Occipital lobe (tissue), 2 donors: ENCODE data around the gene CST2. TPM values are rescaled to one million over a fixed set of nuclear protein-coding genes. Genes with fewer than 3 reads are reported as not detected.
"Not testable (repeated sequence)": the region's sequence is repeated elsewhere in the genome, so short reads cannot be mapped to it uniquely, and the experiment has no call there.

Experiments used
- DNase-seq: peaks from one replicate; lab custom pipeline; 2025; lab: John Stamatoyannopoulos, UW
- total RNA-seq: library from RNA; depleted of rRNA; stranded (reverse); fragments of >200 nt; gene quantifications from one replicate; pipeline ENCODE4 v1.2.3, GENCODE V29; 2014

Gene CST2
- total RNA-seq, 1 donor from 2014 or later, result not detected

GRCh38 chr20:23810349-23810748 is 16.2 kb downstream of the CST2 start:
- DNase-seq, result not testable (repeated sequence)

- no peak for DNase-seq
Measured at GRCh38 chr20:23800865-23801264, 25.7 kb downstream of the CST2 start.

- not testable (repeated sequence) for DNase-seq
Measured at GRCh38 chr20:23799216-23799847, 27.2 kb downstream of the CST2 start.

GRCh38 chr20:23795526-23795925 is 31.0 kb downstream of the CST2 start:
- no peak for DNase-seq

- no peak for DNase-seq
Measured at GRCh38 chr20:23794841-23795240, 31.7 kb downstream of the CST2 start.

GRCh38 chr20:23794065-23794464 is 32.5 kb downstream of the CST2 start:
- no peak for DNase-seq

GRCh38 chr20:23783447-23783846 is 43.1 kb downstream of the CST2 start:
- DNase-seq, result no peak

GRCh38 chr20:23782366-23782983 is 44.1 kb downstream of the CST2 start:
- no peak for DNase-seq

- not testable (repeated sequence) for DNase-seq
Measured at GRCh38 chr20:23778676-23779075, 47.9 kb downstream of the CST2 start.

- not testable (repeated sequence) for DNase-seq
Measured at GRCh38 chr20:23777380-23777779, 49.1 kb downstream of the CST2 start.

- no peak for DNase-seq
Measured at GRCh38 chr20:23776067-23776771, 50.3 kb downstream of the CST2 start.

GRCh38 chr20:23774081-23774480 is 52.4 kb downstream of the CST2 start:
- no peak for DNase-seq

Other genes starting within 250 kb of the CST2 start
- gene CST9, start 220.8 kb downstream of the CST2 start, total RNA-seq, result not detected
- gene CST3, start 188.8 kb downstream of the CST2 start, total RNA-seq, result 104 TPM
- not detected for gene CST4, start 137.7 kb downstream of the CST2 start, total RNA-seq
- gene CST1, start 75.8 kb downstream of the CST2 start, total RNA-seq, result not detected
- not detected for gene CST5, start 53.0 kb upstream of the CST2 start, total RNA-seq
- not detected for gene GGTLC1, start 162.1 kb upstream of the CST2 start, total RNA-seq